ENCODE results near the gene WWOX.

Gene WWOX

DNA sequence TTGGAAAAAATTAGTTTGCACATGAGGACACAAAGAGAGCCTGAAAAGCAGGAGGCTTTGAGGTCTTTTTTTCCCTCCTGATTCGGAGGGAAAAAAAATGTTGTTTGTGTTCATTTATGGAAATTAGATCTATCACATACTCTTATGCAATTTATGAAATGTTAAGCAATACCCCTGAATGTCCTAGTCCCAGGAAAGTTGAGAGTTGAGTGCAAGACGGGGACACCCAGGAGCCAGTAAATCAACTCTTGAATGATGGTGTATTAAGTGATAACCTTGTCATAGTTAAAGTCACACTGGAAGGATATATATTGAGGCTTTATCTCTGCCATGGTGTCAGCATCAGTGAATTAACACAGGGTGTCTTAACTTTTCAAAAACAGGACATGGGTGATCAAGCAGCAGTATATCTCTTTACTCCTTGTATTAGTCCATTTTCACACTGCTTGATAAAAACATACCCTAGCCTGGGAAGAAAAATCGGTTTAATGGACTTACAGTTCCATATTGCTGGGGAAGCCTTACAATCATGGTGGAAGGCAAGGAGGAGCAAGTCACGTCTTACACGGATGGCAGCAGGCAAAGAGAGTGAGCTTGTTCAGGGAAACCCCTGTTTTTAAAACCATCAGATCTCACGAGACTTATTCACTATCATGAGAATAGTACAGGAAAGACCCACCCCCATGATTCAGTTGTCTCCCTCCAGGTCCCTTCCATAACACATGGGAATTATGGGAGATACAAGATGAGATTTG lies 1032.0 kb downstream of the WWOX start:
- Mint-ChIP-seq H3K27ac (no peak overlapping the region), H3K4me3 (no peak overlapping the region), H3K36me3 (no peaks in the 10 kb centered on the region), H3K9me3 (ENCODE audit: low read depth) (peaks cover 4% of the 10 kb centered on the region), H3K27me3 (no peaks in the 10 kb centered on the region), H3K4me1 (ENCODE audit: low read depth) (no peaks in the 10 kb centered on the region)

DNA sequence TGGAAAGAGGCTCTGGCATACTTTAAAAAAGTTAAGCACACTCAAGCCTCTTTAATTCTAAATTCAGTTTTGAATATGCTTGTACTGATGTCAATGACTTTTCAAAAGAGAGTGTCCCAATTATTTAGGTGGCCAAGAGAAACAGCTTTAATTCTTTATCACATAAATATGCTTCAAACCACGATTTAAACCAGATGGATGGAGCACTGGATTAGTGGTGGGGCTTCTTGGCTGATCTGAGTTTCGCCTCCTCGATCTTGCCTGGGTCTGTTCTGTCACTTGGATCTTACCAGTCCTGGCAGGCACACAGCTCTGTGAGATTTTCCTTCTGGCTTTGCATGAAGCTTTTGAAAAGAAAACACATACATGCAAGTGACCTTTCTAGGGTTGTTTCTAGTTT lies 1033.2 kb downstream of the WWOX start:
- Mint-ChIP-seq H3K4me1 (ENCODE audit: low read depth) (no peaks in the 10 kb centered on the region), H3K36me3 (no peaks in the 10 kb centered on the region), H3K9me3 (ENCODE audit: low read depth) (peaks cover 4% of the 10 kb centered on the region), H3K27ac (no peak overlapping the region), H3K27me3 (no peaks in the 10 kb centered on the region), H3K4me3 (no peak overlapping the region)

DNA sequence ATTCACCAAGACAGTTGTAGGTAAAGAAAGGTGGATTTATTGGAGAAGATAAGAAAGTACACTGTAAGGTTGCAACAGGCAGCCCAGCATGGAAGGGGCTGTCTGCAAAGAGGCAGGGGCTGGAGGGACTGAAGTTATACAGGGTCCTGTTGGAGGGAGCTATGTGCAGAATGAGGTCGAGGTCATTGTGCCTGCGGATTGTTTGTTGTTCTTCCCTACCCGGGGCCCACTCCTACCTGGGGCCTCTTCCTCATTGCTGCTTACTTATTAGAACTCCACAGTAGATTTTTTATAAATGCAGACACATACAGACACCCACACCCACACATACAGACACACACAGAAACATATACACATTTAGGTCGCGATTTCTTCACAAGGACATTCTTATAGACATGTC lies 1034.8 kb downstream of the WWOX start:
- no peaks in the 10 kb centered on the region for H3K36me3 Mint-ChIP-seq
- no peak overlapping the region for H3K27ac Mint-ChIP-seq

DNA sequence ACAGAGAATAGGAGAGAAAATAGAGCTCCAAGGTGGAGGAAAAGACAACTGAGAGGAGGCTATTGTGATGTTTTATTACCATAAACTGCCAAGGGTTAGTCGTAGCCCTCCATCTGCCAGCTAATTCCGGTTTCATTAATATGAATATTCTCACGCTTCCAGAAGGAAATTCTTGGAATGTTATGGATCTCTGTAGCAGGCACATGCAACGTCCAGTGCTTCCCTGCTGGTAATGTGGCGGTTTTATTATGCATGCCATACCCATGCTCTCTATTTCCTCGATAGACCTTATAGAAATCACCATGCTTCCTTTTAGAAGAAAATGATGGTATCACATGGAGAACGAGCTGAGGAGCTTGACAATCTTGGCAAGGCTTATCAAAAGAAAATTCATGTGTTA lies 1037.5 kb downstream of the WWOX start:
- H3K4me1 Mint-ChIP-seq (ENCODE audit: low read depth), result no peaks in the 10 kb centered on the region
- no peak overlapping the region for H3K27ac Mint-ChIP-seq
- no peak overlapping the region for H3K4me3 Mint-ChIP-seq
- H3K9me3 Mint-ChIP-seq (ENCODE audit: low read depth), result no peaks in the 10 kb centered on the region
- H3K27me3 Mint-ChIP-seq, result no peaks in the 10 kb centered on the region
- H3K36me3 Mint-ChIP-seq, result no peaks in the 10 kb centered on the region

More for the DNA sequence above, 1034.8 kb downstream of the WWOX start:
- Mint-ChIP-seq H3K4me3 (no peak overlapping the region), H3K4me1 (ENCODE audit: low read depth) (no peaks in the 10 kb centered on the region), H3K27me3 (no peaks in the 10 kb centered on the region), H3K9me3 (ENCODE audit: low read depth) (peaks cover 4% of the 10 kb centered on the region)

DNA sequence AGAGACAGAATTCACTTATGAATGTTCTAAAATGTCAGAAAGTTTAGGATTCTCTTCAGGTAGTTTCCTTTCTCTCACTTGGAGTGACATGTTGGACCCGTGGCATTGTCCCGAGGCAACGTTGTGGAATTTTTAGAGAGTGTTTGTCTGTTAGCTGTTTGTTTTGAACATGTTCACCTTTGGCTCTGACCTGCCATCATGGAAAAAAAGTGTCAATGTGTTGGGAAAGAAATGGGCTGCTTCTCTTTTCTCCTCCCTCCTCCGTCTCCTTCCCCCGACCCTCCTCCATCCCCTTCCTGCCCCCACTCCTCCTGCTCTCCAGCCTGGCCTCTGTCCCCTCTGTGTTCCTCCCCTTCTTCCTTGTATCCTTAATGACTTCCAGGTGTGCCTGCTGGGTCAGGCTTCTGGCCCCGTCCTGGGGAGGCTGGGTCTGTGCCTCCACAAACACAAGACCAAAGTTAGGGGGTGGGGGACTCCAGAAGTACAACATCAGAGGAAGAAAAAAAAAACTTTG lies 1038.0 kb downstream of the WWOX start:
- Mint-ChIP-seq H3K27me3 (no peaks in the 10 kb centered on the region), H3K4me3 (no peak overlapping the region), H3K36me3 (no peaks in the 10 kb centered on the region), H3K4me1 (ENCODE audit: low read depth) (no peaks in the 10 kb centered on the region), H3K9me3 (ENCODE audit: low read depth) (no peaks in the 10 kb centered on the region), H3K27ac (no peak overlapping the region)

DNA sequence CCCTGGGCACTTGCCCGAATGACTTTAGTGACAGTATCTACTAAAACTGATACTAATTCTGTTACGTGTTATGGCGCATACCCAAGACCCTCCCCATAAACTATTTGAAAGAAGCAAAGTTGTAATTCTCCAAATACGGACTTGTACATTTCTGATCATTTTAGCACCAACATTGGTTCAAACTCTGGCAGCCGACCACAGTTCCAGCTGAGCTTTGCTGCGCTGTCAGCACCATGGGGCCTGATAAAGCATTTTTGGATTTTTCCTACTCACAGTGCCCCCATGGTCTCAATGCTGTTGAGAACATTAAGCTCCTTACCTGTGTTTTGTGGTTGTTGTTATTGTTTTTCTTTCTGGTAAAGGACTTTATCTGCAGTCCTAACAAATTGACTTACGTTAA lies 1040.3 kb downstream of the WWOX start:
- Mint-ChIP-seq H3K4me3 (no peak overlapping the region), H3K9me3 (ENCODE audit: low read depth) (no peaks in the 10 kb centered on the region), H3K27me3 (no peaks in the 10 kb centered on the region), H3K27ac (no peak overlapping the region), H3K4me1 (ENCODE audit: low read depth) (no peaks in the 10 kb centered on the region), H3K36me3 (no peaks in the 10 kb centered on the region)

DNA sequence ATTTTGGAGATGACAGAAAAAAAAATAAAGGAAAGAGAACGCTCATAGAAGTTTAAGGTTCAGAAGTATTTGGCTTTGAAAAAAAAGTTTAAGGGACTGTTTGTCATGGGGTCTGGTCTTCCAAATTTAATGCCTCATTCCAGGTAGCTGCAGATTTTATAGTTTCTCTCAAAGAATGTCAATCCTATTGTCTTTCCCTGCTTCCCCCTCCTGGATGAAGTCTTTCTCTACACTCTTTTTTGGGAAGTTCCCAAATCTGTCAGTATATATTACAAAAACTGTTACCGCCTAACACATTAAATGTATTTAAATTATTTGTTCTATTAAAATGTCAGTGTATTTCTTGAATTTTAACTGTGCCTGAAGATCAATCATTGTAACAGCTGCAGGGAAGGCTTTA lies 1043.6 kb downstream of the WWOX start:
- H3K4me1 Mint-ChIP-seq (ENCODE audit: low read depth), result no peaks in the 10 kb centered on the region
- H3K27me3 Mint-ChIP-seq, result no peaks in the 10 kb centered on the region
- H3K4me3 Mint-ChIP-seq, result no peak overlapping the region
- H3K36me3 Mint-ChIP-seq, result no peaks in the 10 kb centered on the region
- H3K9me3 Mint-ChIP-seq (ENCODE audit: low read depth), result no peaks in the 10 kb centered on the region
- H3K27ac Mint-ChIP-seq, result no peak overlapping the region

DNA sequence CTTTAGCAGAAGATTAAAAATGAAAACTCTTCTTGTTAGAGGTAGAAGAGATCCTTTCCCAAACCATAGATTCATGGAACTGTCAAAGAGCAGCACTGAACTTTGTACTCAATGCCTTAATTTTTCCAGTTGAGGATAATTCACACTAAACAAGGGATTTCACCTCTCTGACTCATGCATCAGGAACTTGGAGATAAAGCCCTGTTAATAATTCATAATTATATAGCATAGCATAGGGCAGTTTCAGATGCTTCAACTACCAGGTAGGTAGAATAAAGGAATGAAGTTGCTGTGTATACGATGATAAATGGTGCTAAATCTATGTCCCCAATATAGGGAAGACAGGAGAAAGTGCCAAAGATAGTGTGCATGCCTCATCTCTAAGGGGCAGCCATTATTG lies 1050.7 kb downstream of the WWOX start:
- Mint-ChIP-seq H3K4me1 (ENCODE audit: low read depth) (peaks cover 6% of the 10 kb centered on the region), H3K27me3 (no peaks in the 10 kb centered on the region), H3K36me3 (peaks cover 2% of the 10 kb centered on the region), H3K4me3 (no peak overlapping the region), H3K27ac (no peak overlapping the region), H3K9me3 (ENCODE audit: low read depth) (no peaks in the 10 kb centered on the region)

DNA sequence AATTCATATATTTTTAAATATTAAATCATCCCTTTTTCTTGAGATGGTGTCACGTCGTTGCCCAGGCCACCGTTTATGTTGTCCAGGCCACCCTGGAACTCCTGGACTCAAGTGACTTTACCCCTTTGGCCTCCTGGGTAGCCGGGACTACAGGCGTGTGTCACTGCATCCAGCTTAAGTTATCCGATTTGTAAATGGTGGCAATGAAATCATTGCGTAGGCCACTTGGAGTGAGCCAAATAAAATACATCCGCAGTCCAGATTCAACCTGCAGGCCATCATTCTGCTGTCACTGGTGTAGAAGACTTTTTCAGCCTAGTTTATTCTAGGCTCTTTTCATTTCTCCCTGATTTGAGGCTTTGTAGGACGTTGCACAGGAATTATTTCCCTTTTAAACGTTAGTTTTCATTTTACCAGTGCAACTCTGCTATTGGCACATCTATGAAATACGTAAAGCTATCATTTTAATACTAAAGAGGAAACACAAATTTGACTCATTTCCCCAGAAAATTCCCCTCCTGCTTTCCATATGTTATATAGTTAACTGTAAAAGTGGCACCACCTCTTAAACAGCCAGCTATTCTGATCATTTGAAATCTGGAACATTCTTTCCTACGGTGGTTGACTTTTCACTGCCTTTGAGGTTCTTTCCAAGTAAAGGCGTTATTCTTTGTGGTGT lies 1051.3 kb downstream of the WWOX start:
- Mint-ChIP-seq H3K4me1 (ENCODE audit: low read depth) (peaks cover 6% of the 10 kb centered on the region), H3K4me3 (no peak overlapping the region), H3K36me3 (peaks cover 2% of the 10 kb centered on the region), H3K9me3 (ENCODE audit: low read depth) (no peaks in the 10 kb centered on the region), H3K27ac (no peak overlapping the region), H3K27me3 (no peaks in the 10 kb centered on the region)

DNA sequence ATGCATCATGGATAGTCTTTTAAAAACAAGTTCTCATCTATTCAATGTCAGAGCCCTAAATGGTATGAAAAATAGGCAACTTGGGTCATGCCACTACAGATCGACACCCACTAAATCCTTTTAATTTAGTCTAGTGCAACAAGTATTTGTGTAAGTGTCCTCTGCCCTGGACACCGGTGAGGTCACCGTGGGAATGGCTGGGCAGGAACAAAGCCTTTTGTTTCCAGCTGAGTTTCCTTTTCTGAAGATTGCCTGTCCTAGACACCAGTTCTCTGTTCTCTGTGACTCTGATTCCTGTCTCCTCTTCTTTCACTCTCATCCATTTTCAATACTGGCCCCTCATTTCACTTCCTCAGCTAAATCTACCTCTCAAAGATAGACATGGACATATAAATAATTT lies 1054.6 kb downstream of the WWOX start:
- Mint-ChIP-seq H3K27me3 (peaks cover 2% of the 10 kb centered on the region), H3K4me3 (no peak overlapping the region), H3K36me3 (peaks cover 2% of the 10 kb centered on the region), H3K9me3 (ENCODE audit: low read depth) (no peaks in the 10 kb centered on the region), H3K27ac (no peak overlapping the region), H3K4me1 (ENCODE audit: low read depth) (peaks cover 5% of the 10 kb centered on the region)

DNA sequence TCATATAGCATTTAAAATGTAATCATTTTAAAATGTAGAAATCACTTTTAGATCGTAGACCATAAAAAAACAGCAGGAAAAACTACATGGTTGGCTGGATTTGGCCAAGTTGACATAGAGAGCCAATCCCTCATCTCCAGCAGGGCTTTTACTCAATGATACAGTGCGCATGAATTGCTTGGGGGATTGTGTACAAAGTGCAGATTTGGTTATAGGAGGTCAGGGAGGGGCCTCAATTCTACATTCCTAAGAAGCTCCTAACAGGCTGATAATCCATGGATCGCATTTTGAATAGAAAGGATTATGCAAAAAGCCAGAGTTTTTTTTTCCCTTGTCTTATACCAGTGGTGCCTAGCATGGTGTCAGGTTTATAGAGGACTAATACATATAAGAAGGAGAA lies 1056.0 kb downstream of the WWOX start:
- no peak overlapping the region for H3K27ac Mint-ChIP-seq
- H3K4me3 Mint-ChIP-seq, result no peak overlapping the region
- H3K4me1 Mint-ChIP-seq (ENCODE audit: low read depth), result peaks cover 5% of the 10 kb centered on the region

DNA sequence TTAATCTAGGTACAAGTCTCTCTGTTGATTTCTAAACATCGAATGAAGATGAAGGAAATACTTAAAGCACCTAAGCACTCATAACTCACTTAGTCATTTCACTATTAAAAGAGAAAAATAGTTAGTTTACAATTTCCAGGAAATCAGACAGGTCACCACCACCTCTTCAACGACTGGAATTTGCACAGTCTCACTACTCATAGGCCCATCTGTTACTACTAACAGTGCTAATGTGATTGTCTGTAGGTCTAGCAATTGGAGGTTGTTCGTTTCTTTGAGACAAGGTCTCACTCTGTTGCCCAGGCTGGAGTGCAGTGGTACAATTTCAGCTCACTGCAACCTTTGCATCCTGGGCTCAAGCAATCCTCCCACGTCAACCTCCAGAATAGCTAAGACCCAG lies 1056.5 kb downstream of the WWOX start:
- no peak overlapping the region for H3K4me3 Mint-ChIP-seq
- no peaks in the 10 kb centered on the region for H3K9me3 Mint-ChIP-seq (ENCODE audit: low read depth)
- no peak overlapping the region for H3K27ac Mint-ChIP-seq
- peaks cover 2% of the 10 kb centered on the region for H3K27me3 Mint-ChIP-seq
- peaks cover 2% of the 10 kb centered on the region for H3K36me3 Mint-ChIP-seq
- H3K4me1 Mint-ChIP-seq (ENCODE audit: low read depth), result peaks cover 5% of the 10 kb centered on the region

More for the DNA sequence above, 1056.0 kb downstream of the WWOX start:
- Mint-ChIP-seq H3K9me3 (ENCODE audit: low read depth) (no peaks in the 10 kb centered on the region), H3K27me3 (peaks cover 2% of the 10 kb centered on the region), H3K36me3 (peaks cover 2% of the 10 kb centered on the region)

DNA sequence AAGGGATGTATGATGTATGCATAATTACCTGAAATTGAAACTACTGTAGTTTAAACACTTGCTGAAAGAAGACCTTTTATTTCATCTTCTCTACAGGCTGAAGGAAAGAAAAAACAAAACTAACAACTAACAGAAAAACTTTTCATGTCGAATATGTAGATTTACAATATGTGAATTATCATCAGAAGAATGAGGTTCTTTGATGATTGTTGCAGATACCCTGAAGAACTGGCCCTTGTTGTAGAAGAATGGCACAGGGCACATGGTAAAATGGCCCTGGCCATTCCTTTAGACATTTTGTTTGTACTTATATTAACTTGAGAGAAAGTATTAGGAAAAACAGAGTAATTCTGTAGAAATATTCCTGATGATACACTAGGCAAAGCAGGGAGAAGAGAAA lies 1057.3 kb downstream of the WWOX start:
- no peaks in the 10 kb centered on the region for H3K9me3 Mint-ChIP-seq (ENCODE audit: low read depth)
- H3K27me3 Mint-ChIP-seq, result peaks cover 2% of the 10 kb centered on the region
- peaks cover 5% of the 10 kb centered on the region for H3K4me1 Mint-ChIP-seq (ENCODE audit: low read depth)
- peaks cover 2% of the 10 kb centered on the region for H3K36me3 Mint-ChIP-seq
- no peak overlapping the region for H3K4me3 Mint-ChIP-seq
- no peak overlapping the region for H3K27ac Mint-ChIP-seq

DNA sequence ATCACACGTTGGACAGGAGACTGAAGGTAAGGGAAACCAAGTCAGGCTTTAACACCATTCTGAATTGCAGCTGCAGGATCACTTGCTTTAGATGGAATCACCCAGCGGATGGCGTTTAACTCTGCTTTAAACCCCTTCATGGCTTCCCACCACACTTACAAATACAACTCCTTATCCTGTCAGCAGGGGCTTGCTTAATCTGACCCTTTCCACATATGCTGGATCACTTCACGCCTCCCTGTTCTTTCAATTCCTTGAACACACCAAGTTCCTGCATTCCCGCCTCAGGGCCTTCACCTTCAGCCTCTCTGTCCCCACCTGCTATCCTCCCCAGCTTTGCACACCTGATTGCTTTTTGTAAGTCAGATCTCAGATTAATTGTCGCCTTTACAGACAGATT lies 1058.9 kb downstream of the WWOX start:
- Mint-ChIP-seq H3K9me3 (ENCODE audit: low read depth) (no peaks in the 10 kb centered on the region), H3K4me3 (no peak overlapping the region), H3K27me3 (peaks cover 2% of the 10 kb centered on the region)

DNA sequence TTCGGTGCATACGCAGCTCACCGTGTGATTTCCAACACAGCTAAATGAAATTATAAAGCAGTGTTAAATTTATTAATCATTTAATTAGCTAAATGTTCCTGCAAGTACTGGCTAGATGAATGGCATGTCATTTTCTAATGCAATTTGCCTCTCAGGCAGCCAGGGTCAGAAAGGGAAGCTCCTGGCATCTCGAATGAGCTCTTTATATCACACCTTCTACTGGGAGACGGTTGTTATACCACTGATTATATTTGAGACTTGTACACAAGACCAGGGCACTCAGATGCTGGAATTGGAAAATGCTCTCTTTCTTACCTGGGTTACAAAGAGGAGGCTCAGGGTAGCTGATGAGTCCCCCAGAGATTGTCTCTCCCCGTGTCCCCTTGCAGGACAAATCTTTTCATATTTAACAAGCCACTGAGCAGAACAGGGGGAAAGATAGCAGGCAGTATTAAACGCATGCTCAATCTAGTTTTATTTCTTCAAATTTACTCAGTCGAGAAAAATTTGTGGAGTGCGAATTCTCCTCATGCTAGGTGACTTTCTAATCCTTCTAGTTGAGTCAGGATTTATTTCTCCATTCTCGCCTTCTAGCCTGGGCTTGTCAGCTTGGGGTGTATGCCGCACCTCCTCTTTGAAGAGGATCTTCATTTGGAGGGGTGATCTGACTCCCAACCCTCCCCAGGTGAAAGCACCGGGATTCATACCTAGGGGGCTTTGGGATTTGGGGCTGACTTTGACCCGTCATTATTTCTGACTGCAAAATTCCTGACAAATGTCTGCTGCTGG lies 1060.0 kb downstream of the WWOX start:
- H3K36me3 Mint-ChIP-seq, result no peaks in the 10 kb centered on the region
- peaks cover 2% of the 10 kb centered on the region for H3K27me3 Mint-ChIP-seq
- no peaks in the 10 kb centered on the region for H3K9me3 Mint-ChIP-seq (ENCODE audit: low read depth)

More for the DNA sequence above, 1058.9 kb downstream of the WWOX start:
- H3K36me3 Mint-ChIP-seq, result no peaks in the 10 kb centered on the region
- H3K27ac Mint-ChIP-seq, result no peak overlapping the region
- peaks cover 11% of the 10 kb centered on the region for H3K4me1 Mint-ChIP-seq (ENCODE audit: low read depth)

More for the DNA sequence above, 1060.0 kb downstream of the WWOX start:
- peaks cover 15% of the 10 kb centered on the region for H3K4me1 Mint-ChIP-seq (ENCODE audit: low read depth)
- H3K4me3 Mint-ChIP-seq, result no peak overlapping the region
- H3K27ac Mint-ChIP-seq, result no peak overlapping the region

Measured in activated naive CD8-positive, alpha-beta T cell (primary cell).